ENCODE results near the gene KLHL17.

The KLHL17 gene

GRCh38 chr1:912740-913301, 47.6 kb upstream of the KLHL17 start:
- Histone ChIP-seq H3K4me3 (replicated peaks; ENCODE audit: insufficient read depth, low read length) (no peak overlapping the region), H3K27ac (replicated peaks) (peak overlapping the region; percentile 62), H3K27me3 (ENCODE audit: insufficient read depth, poor library complexity, severe bottlenecking) (no peaks in the 10 kb centered on the region)
- DNase-seq (ENCODE audit: low read depth in 1 of 2, low spot score in 1 of 2) = peak in 1 of 2 experiments; percentile 75
- TF ChIP-seq SPI1 (IDR thresholded peaks at IDR 0.05; ENCODE audit: borderline replicate concordance, low read depth) (peak; percentile 24; the same call in 1 of the 2 replicates), POLR2AphosphoS5 (IDR thresholded peaks at IDR 0.05; ENCODE audit: low read depth) (no peak), CTCF (IDR thresholded peaks at IDR 0.05; ENCODE audit: insufficient read depth, low read length) (peak; percentile 17), GABPA (IDR thresholded peaks at IDR 0.05; ENCODE audit: low read depth) (no peak), REST (IDR thresholded peaks at IDR 0.05; ENCODE audit: insufficient replicate concordance, low read depth) (no peak)

GRCh38 chr1:913491-914130, 46.8 kb upstream of the KLHL17 start:
- Histone ChIP-seq H3K27me3 (ENCODE audit: insufficient read depth, poor library complexity, severe bottlenecking) (no peaks in the 10 kb centered on the region), H3K27ac (replicated peaks) (peak overlapping the region; percentile 62)
- no peak for TF ChIP-seq GABPA (IDR thresholded peaks at IDR 0.05; ENCODE audit: low read depth)
- no peak for TF ChIP-seq POLR2AphosphoS5 (IDR thresholded peaks at IDR 0.05; ENCODE audit: low read depth)
- no peak for TF ChIP-seq REST (IDR thresholded peaks at IDR 0.05; ENCODE audit: insufficient replicate concordance, low read depth)
- TF ChIP-seq SPI1 (IDR thresholded peaks at IDR 0.05; ENCODE audit: borderline replicate concordance, low read depth) = no peak
- no peak for TF ChIP-seq CTCF (IDR thresholded peaks at IDR 0.05; ENCODE audit: insufficient read depth, low read length)

GRCh38 chr1:914131-914890, 46.1 kb upstream of the KLHL17 start:
- no peak overlapping the region for H3K4me3 ChIP-seq (replicated peaks; ENCODE audit: insufficient read depth, low read length)
- no peaks in the 10 kb centered on the region for H3K27me3 ChIP-seq (ENCODE audit: insufficient read depth, poor library complexity, severe bottlenecking)
- DNase-seq (ENCODE audit: low read depth in 1 of 2, low spot score in 1 of 2) = no peak
- no peak overlapping the region for H3K27ac ChIP-seq (replicated peaks)
- TF ChIP-seq POLR2AphosphoS5 (IDR thresholded peaks at IDR 0.05; ENCODE audit: low read depth) = no peak
- no peak for TF ChIP-seq SPI1 (IDR thresholded peaks at IDR 0.05; ENCODE audit: borderline replicate concordance, low read depth)
- TF ChIP-seq CTCF (IDR thresholded peaks at IDR 0.05; ENCODE audit: insufficient read depth, low read length) = no peak
- TF ChIP-seq GABPA (IDR thresholded peaks at IDR 0.05; ENCODE audit: low read depth) = no peak
- TF ChIP-seq REST (IDR thresholded peaks at IDR 0.05; ENCODE audit: insufficient replicate concordance, low read depth) = no peak

More at GRCh38 chr1:913491-914130, 46.8 kb upstream of the KLHL17 start:
- no peak overlapping the region for H3K4me3 ChIP-seq (replicated peaks; ENCODE audit: insufficient read depth, low read length)
- DNase-seq (ENCODE audit: low read depth in 1 of 2, low spot score in 1 of 2) = no peak

Data from HL-60 (cell line).